ENCODE results near the gene CD93.

CD93 gene

DNA sequence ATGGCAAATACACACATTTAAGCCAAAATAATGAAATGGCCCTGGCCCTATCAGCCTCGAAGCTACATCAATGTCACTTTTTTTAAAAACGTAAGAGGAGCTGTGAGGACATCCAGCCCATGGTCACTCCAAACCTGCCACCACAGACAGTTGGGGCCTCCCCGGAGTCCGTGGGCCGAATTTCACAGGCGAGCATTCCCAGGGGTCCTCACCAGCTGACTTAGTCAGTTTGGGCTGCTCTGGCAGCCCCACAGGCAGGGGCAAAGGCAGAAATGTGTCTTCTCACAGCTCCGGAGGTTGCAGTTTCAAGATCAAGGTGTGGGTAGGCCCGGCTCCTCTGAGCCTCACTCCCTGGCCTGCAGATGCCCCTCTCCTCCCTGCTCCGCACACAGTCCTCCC, 25.8 kb upstream of the CD93 start:
- H3K36me3 ChIP-seq (ENCODE audit: control insufficient read depth in 2 of 2, insufficient read depth in 2 of 2, low read length in 2 of 2): no peaks in the 10 kb centered on the region
- H3K4me3 ChIP-seq (ENCODE audit: low read length in 2 of 2): no peak overlapping the region
- H3K9me3 ChIP-seq (ENCODE audit: control insufficient read depth in 2 of 2, low read length in 2 of 2): no peaks in the 10 kb centered on the region
- no peak overlapping the region for H3K27ac ChIP-seq (ENCODE audit: low read length)
- H3K9ac ChIP-seq (ENCODE audit: low read length in 2 of 2): no peak overlapping the region
- peaks cover 9% of the 10 kb centered on the region for H3K4me1 ChIP-seq (ENCODE audit: control insufficient read depth, insufficient read depth, low read length)
- no peaks in the 10 kb centered on the region for H3K27me3 ChIP-seq (ENCODE audit: control insufficient read depth in 1 of 2, insufficient read depth in 2 of 2, low read length in 2 of 2)

DNA sequence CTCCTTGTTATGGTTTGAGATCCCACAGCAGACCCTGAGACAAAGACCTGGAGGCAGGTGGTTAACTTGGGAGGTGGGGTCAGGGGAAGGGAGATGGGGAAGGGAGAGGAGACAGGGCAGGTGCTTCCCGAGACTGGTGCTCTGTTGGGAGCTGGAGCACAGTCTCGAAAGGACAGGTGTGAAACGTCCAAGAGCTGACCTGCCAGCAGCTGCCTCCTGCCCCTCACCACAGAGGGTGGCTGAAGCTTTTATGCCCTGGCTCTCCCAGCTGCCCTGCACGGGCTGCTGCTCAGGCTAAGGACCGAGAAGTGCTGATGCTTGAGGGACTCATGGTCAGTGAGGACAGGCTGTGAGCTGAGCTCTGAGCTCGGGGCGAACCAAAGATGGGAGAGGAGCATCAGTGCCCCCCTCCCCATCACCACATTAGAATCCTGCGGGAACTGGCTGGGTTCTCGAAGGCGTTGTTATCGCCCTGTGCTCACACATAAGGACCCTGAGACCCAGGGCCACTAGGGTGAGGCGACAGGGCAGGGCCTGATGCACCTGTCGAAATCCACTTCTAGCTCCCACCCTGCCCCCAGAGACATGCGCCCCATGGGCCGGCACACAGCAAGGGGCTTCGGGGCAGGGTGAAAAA, 25.3 kb upstream of the CD93 start:
- Histone ChIP-seq H3K4me3 (ENCODE audit: low read length in 2 of 2) (no peak overlapping the region), H3K27me3 (ENCODE audit: control insufficient read depth in 1 of 2, insufficient read depth in 2 of 2, low read length in 2 of 2) (no peaks in the 10 kb centered on the region), H3K27ac (ENCODE audit: low read length) (no peak overlapping the region), H3K9ac (ENCODE audit: low read length in 2 of 2) (no peak overlapping the region), H3K4me1 (ENCODE audit: control insufficient read depth, insufficient read depth, low read length) (peaks cover 11% of the 10 kb centered on the region), H3K9me3 (ENCODE audit: control insufficient read depth in 2 of 2, low read length in 2 of 2) (no peaks in the 10 kb centered on the region), H3K36me3 (ENCODE audit: control insufficient read depth in 2 of 2, insufficient read depth in 2 of 2, low read length in 2 of 2) (no peaks in the 10 kb centered on the region)

DNA sequence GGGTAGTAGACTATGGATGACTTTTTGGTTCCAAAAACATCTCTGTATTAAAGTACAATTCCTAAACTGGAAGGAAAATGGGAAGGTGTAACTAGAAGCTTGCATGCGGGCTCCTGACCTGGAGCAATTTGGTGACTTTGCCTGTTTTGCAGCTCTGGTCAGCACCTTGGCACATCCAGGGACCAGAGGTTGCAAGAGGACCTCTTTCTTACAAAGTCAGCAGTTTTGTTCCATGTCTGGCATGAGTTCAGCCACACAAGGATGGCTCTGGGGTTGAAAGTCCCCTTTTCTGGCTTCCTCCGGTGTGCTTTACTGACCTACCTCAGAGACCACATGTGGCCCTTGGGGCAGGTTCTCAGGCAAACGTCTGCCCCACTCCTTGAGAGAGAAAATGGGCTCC, 22.7 kb upstream of the CD93 start:
- H3K9ac ChIP-seq (ENCODE audit: low read length in 2 of 2): no peak overlapping the region
- no peak overlapping the region for H3K27ac ChIP-seq (ENCODE audit: low read length)
- H3K4me1 ChIP-seq (ENCODE audit: control insufficient read depth, insufficient read depth, low read length): peaks cover 18% of the 10 kb centered on the region
- no peaks in the 10 kb centered on the region for H3K27me3 ChIP-seq (ENCODE audit: control insufficient read depth in 1 of 2, insufficient read depth in 2 of 2, low read length in 2 of 2)
- H3K9me3 ChIP-seq (ENCODE audit: control insufficient read depth in 2 of 2, low read length in 2 of 2): no peaks in the 10 kb centered on the region
- H3K36me3 ChIP-seq (ENCODE audit: control insufficient read depth in 2 of 2, insufficient read depth in 2 of 2, low read length in 2 of 2): no peaks in the 10 kb centered on the region
- H3K4me3 ChIP-seq (ENCODE audit: low read length in 2 of 2): no peak overlapping the region

DNA sequence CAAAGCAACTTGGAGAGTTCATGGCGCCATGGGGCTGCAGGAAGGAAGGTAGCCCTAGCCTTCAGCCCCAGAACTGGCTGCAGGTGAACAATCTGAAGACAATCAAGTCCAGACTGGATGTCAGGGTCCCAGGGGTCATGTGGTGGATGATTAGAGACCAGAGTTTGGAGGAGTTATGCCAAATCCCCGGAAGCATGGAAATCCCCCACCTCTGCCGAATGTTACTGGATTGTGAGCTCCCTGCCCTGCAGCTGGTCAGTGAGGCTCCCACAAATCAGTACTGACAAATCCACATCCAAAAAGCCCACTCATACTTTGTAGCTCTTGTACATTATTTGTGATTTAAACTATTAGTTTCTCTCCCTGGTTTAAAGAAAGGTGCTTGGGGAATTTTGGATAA, 21.3 kb upstream of the CD93 start:
- no peaks in the 10 kb centered on the region for H3K9me3 ChIP-seq (ENCODE audit: control insufficient read depth in 2 of 2, low read length in 2 of 2)
- H3K4me3 ChIP-seq (ENCODE audit: low read length in 2 of 2): no peak overlapping the region
- no peaks in the 10 kb centered on the region for H3K36me3 ChIP-seq (ENCODE audit: control insufficient read depth in 2 of 2, insufficient read depth in 2 of 2, low read length in 2 of 2)
- peaks cover 18% of the 10 kb centered on the region for H3K4me1 ChIP-seq (ENCODE audit: control insufficient read depth, insufficient read depth, low read length)
- no peak overlapping the region for H3K27ac ChIP-seq (ENCODE audit: low read length)
- no peak overlapping the region for H3K9ac ChIP-seq (ENCODE audit: low read length in 2 of 2)
- H3K27me3 ChIP-seq (ENCODE audit: control insufficient read depth in 1 of 2, insufficient read depth in 2 of 2, low read length in 2 of 2): no peaks in the 10 kb centered on the region

DNA sequence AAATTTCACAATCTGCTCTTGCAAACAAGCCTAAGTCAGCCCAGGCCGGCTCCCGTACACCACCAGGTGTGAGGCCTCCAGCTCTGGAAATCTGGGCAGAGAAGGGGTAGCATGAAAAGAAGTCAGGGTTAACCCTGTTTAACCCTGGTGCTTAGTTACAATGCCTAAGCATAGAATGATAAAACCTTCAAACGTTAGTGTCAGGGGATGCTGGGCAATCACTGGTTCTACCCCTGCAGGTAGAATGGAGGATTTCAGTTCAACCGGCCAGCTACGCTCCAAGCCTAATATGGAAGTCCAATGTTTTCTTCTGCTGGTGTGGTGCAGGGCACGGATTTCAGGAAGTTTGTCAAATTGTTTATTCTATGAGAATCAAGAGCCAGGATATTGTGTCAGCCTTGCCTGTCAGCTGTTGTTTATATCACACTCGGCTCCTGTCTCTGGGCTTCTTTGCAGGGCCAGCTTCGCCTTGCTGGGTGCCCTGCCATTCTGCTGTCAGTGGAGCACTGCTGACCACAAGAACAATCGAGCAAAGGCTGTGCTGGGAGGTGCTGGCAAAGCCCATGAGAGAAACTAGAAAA, 20.2 kb upstream of the CD93 start:
- Histone ChIP-seq H3K4me1 (ENCODE audit: control insufficient read depth, insufficient read depth, low read length) (peaks cover 18% of the 10 kb centered on the region), H3K27me3 (ENCODE audit: control insufficient read depth in 1 of 2, insufficient read depth in 2 of 2, low read length in 2 of 2) (no peaks in the 10 kb centered on the region), H3K27ac (ENCODE audit: low read length) (peak overlapping the region; percentile 49), H3K4me3 (ENCODE audit: low read length in 2 of 2) (no peak overlapping the region), H3K9ac (ENCODE audit: low read length in 2 of 2) (no peak overlapping the region), H3K36me3 (ENCODE audit: control insufficient read depth in 2 of 2, insufficient read depth in 2 of 2, low read length in 2 of 2) (no peaks in the 10 kb centered on the region), H3K9me3 (ENCODE audit: control insufficient read depth in 2 of 2, low read length in 2 of 2) (no peaks in the 10 kb centered on the region)

DNA sequence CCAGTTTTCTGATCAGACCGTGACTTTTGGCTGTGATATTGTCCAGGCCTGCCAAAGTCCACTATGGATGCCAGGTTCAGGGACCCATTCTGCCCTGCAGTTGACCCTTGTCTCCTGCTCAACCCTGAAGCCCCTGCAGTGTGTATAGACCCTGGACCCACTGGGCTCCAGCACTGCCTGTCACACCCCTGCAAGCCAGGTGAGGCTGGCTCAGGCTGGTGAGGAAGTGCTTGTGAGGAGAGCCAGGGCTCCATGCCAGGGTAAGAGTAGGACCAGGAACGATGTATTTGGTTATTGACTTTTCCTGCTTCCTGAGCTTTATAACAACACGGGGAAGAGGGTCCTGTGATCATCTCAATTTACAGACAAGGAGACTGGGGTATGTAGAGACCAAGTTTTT, 19.1 kb upstream of the CD93 start:
- Histone ChIP-seq H3K4me1 (ENCODE audit: control insufficient read depth, insufficient read depth, low read length) (peaks cover 18% of the 10 kb centered on the region), H3K9ac (ENCODE audit: low read length in 2 of 2) (no peak overlapping the region), H3K4me3 (ENCODE audit: low read length in 2 of 2) (no peak overlapping the region), H3K27me3 (ENCODE audit: control insufficient read depth in 1 of 2, insufficient read depth in 2 of 2, low read length in 2 of 2) (no peaks in the 10 kb centered on the region), H3K36me3 (ENCODE audit: control insufficient read depth in 2 of 2, insufficient read depth in 2 of 2, low read length in 2 of 2) (no peaks in the 10 kb centered on the region), H3K9me3 (ENCODE audit: control insufficient read depth in 2 of 2, low read length in 2 of 2) (no peaks in the 10 kb centered on the region), H3K27ac (ENCODE audit: low read length) (no peak overlapping the region)

DNA sequence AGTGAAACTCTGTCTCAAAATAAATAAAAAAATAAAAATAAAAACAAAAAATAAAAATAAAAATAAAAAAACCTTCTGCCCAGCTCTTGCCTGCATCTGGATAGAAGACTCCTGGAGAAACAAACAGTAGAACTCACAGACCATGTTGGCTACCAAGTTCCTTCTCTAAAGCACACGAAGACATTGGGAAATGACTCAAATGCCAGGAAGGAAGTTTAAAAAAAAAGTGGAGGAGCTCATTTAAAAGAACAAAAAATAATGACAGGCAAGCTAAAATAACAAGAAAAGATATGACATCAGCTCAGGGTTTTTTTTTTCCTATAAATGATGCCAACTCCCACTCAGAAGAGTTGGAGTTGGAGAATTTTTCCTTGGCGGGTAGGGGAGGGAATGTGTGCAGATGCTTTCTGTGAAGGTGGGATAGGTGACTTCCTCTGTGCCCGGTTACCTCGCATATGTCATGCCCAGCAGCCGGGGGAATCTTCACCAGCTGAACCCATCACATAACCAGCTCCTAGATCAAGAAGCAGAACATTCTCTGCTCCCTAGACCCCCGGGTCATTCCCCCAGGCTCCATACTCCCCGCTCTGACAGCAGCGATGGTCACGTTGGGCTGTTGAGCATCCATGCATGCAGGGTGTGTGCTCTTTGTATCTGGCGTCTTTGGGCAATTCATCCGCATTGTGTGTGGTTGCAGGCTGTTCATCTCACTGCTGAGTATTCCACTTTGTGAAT, 17.3 kb upstream of the CD93 start:
- no peak overlapping the region for H3K9ac ChIP-seq (ENCODE audit: low read length in 2 of 2)
- no peaks in the 10 kb centered on the region for H3K9me3 ChIP-seq (ENCODE audit: control insufficient read depth in 2 of 2, low read length in 2 of 2)
- H3K27ac ChIP-seq (ENCODE audit: low read length): no peak overlapping the region
- no peaks in the 10 kb centered on the region for H3K36me3 ChIP-seq (ENCODE audit: control insufficient read depth in 2 of 2, insufficient read depth in 2 of 2, low read length in 2 of 2)
- no peaks in the 10 kb centered on the region for H3K27me3 ChIP-seq (ENCODE audit: control insufficient read depth in 1 of 2, insufficient read depth in 2 of 2, low read length in 2 of 2)
- no peak overlapping the region for H3K4me3 ChIP-seq (ENCODE audit: low read length in 2 of 2)
- H3K4me1 ChIP-seq (ENCODE audit: control insufficient read depth, insufficient read depth, low read length): peaks cover 21% of the 10 kb centered on the region

DNA sequence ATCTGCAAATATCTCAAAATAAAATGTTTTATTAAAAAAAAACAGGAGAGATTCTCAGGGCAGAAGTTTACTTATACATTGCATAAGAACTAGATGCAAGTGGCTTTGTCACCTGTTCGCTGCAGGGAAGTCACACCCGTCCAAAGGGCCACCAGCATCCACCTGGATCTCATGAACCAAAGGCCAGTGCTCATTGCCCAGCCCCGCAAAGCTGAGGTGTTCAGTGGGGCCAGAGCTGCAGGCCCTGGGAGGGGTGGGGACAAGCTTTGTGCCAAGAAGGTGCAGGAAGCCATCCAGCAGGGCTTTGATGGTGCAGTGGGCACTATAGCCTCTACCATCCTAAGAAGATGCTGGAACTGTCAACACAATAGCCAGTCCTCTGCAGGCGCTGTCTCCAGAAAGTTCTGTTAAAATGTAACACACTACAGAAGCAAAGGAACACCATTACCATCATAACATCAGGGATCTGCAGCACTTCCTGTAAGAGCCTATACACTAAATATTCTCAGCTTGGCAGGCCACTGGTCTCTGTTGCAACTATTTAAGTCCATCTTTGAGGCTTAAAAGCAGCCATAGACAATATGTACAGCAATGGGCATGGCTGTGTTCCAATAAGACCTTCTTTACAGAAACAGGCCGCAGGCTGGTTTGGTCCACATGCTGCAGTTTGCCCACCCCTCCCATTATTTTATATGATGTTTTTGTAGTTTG, 15.7 kb upstream of the CD93 start:
- Histone ChIP-seq H3K9me3 (ENCODE audit: control insufficient read depth in 2 of 2, low read length in 2 of 2) (no peaks in the 10 kb centered on the region), H3K4me1 (ENCODE audit: control insufficient read depth, insufficient read depth, low read length) (peaks cover 14% of the 10 kb centered on the region), H3K4me3 (ENCODE audit: low read length in 2 of 2) (no peak overlapping the region), H3K27ac (ENCODE audit: low read length) (no peak overlapping the region), H3K36me3 (ENCODE audit: control insufficient read depth in 2 of 2, insufficient read depth in 2 of 2, low read length in 2 of 2) (no peaks in the 10 kb centered on the region), H3K27me3 (ENCODE audit: control insufficient read depth in 1 of 2, insufficient read depth in 2 of 2, low read length in 2 of 2) (no peaks in the 10 kb centered on the region), H3K9ac (ENCODE audit: low read length in 2 of 2) (no peak overlapping the region)

DNA sequence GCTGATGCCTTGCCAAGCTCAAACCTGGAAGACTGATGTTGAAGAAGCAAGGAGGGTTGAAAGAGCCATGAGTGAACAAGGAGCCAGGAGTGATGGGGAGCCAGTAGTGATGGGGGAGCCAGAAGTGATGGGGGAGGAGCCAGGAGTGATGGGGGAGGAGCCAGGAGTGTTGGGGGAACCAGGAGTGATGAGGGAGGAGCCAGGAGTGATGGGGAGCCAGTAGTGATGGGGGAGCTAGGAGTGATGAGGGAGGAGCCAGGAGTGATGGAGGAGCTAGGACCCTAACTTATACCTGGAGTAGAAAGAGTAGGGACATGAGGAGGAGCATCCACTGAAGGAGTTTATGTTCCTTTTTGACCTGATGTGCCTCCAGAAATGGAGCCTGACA, 14.6 kb upstream of the CD93 start:
- no peaks in the 10 kb centered on the region for H3K9me3 ChIP-seq (ENCODE audit: control insufficient read depth in 2 of 2, low read length in 2 of 2)
- no peak overlapping the region for H3K9ac ChIP-seq (ENCODE audit: low read length in 2 of 2)
- peaks cover 3% of the 10 kb centered on the region for H3K4me1 ChIP-seq (ENCODE audit: control insufficient read depth, insufficient read depth, low read length)
- no peak overlapping the region for H3K4me3 ChIP-seq (ENCODE audit: low read length in 2 of 2)
- no peak overlapping the region for H3K27ac ChIP-seq (ENCODE audit: low read length)
- H3K27me3 ChIP-seq (ENCODE audit: control insufficient read depth in 1 of 2, insufficient read depth in 2 of 2, low read length in 2 of 2): no peaks in the 10 kb centered on the region
- no peaks in the 10 kb centered on the region for H3K36me3 ChIP-seq (ENCODE audit: control insufficient read depth in 2 of 2, insufficient read depth in 2 of 2, low read length in 2 of 2)

DNA sequence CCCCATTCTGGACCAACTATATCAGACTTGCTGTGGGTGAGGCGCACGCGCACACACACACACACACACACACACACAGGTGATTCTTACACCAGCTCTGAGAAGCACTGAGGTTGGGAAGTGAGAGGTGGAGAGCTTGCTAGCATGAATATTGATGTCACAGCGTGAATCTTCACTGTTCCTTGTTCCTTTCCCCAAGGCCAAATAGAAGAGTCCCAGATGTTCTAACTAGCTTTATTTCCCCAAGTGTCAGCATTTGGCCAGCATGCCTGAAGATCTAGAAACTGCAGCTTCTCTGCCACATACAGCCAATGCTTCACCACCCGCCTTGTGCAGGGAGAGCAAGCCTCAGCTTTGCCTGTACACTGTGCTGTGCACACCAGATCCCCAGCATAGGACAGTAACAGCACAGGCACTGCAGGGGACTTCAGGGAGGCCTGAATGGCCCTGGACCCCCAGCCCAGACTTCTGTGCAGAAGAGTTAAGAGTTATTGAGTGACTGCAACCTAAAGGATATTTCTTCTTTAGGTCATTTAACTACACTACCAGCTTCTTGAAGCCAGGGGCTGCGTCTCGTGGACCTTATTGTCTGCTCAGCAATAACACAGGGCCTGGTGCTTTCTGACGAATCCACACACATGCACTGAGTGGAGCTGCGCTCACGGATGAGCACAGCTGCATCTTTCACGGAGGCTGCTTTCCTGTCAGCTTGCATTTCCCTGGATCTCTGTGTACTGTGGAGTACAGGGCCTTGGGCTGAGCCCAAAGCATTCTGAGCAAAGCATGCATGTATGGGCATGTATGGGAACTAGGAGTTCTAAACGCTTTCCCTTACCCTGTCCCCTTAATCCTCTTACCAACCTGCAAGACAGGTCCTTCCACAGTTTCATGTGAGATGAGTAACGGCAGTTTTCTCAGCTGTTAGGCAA, 13.9 kb upstream of the CD93 start:
- H3K27ac ChIP-seq (ENCODE audit: low read length): no peak overlapping the region
- no peak overlapping the region for H3K4me3 ChIP-seq (ENCODE audit: low read length in 2 of 2)
- no peaks in the 10 kb centered on the region for H3K36me3 ChIP-seq (ENCODE audit: control insufficient read depth in 2 of 2, insufficient read depth in 2 of 2, low read length in 2 of 2)
- H3K9me3 ChIP-seq (ENCODE audit: control insufficient read depth in 2 of 2, low read length in 2 of 2): no peaks in the 10 kb centered on the region
- no peak overlapping the region for H3K9ac ChIP-seq (ENCODE audit: low read length in 2 of 2)
- H3K4me1 ChIP-seq (ENCODE audit: control insufficient read depth, insufficient read depth, low read length): peaks cover 3% of the 10 kb centered on the region
- H3K27me3 ChIP-seq (ENCODE audit: control insufficient read depth in 1 of 2, insufficient read depth in 2 of 2, low read length in 2 of 2): no peaks in the 10 kb centered on the region

Measured in stomach smooth muscle (tissue), 2 donors.